Measurements from ENCODE around the gene LRIT1. TPM values are rescaled to one million over a fixed set of nuclear protein-coding genes. Genes with fewer than 3 reads are reported as not detected.

Gene LRIT1
- total RNA-seq, 8 experiments from 2014 or later: 0.09 to 0.18 TPM; not detected in 6

GRCh38 chr10:84194424-84195043 is 46.8 kb downstream of the LRIT1 start, which contains the start of gene CDHR1:
Gene CDHR1 (plus strand): TSS chr10:84194537. CDS start chr10:84194761, 224 bp downstream.
- no peak within 1 kb of the TSS for H3K27ac ChIP-seq
- in situ Hi-C loops (cut with MboI; ENCODE audit: low pct_unique_long_range_greater_than_20kb in 2 of 9, low sequenced_read_pairs in 9 of 9, unreplicated experiment in 9 of 9): loop anchor here in 1 of 9 experiments (10.0 kb wide), 1 partner anchor 50 kb away; no protein-coding TSS in a partner anchor
- WGBS, 10 experiments: 4 to 27% (median 9%) methylated on average over 3 to 9 of the region's 61 CpGs; no CpG with 5 or more reads in 6 of the 10 experiments
- H3K4me3 ChIP-seq: peak within 1 kb of the TSS; percentile 37 to 48 (median 43)
- H3K4me1 ChIP-seq (replicated peaks in 1 of 2): peaks cover 4% of the 10 kb centered on the region in 2 donors
- ATAC-seq (replicated peaks in 6 of 8): peak; percentile 79 to 93 (median 92)

DNA sequence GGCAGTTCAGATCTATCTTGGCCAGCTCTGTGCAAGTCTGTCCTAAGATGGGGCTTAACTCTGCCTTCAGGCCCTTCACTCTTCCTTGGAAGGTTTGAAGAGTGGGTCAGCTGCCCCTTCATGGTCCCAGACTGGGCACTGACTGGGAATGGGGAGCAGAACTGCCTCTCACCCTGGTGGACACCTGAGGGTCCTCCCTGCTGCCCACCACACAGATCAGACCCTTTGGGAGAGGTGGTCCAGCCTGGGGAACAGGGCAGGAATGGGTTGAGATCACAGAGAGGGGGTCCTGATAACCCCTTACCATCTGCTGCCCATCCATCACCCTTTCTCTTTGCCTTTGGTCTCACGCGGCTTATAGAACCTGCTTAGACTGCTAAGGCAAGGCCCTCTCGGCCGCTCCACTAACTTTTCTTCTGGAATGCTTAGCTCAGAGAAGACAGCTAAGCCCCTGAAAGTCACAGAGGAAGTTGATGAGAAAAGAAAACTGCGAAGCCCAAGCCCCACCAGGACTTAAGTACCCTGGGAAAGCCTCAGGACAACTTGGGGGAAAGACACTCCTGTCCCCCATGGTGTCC is 47.4 kb downstream of the LRIT1 start:
- 10 to 40% (median 20%) methylated on average over 2 of the region's 5 CpGs; no CpG with 5 or more reads in 7 of the 10 experiments for WGBS, 10 experiments
- no peak overlapping the region for H3K27ac ChIP-seq

GRCh38 chr10:84193327-84193726 is 48.0 kb downstream of the LRIT1 start:
- peaks cover 3 to 4% of the 10 kb centered on the region in 2 donors for H3K4me1 ChIP-seq (replicated peaks in 1 of 2)
- no peak for ATAC-seq (replicated peaks in 6 of 8)
- H3K4me3 ChIP-seq: no peak overlapping the region
- WGBS, 10 experiments: 75 to 100% methylated on average over 1 of the region's 2 CpGs; no CpG with 5 or more reads in 8 of the 10 experiments
- in situ Hi-C loops (cut with MboI; ENCODE audit: low pct_unique_long_range_greater_than_20kb in 2 of 9, low sequenced_read_pairs in 9 of 9, unreplicated experiment in 9 of 9): loop anchor here in 1 of 9 experiments (10.0 kb wide), 1 partner anchor 49 kb away; no protein-coding TSS in a partner anchor
- no peak overlapping the region for H3K27ac ChIP-seq

More for the DNA sequence above, 47.4 kb downstream of the LRIT1 start:
- peak overlapping the region; percentile 37 to 48 (median 43) for H3K4me3 ChIP-seq
- no peak for ATAC-seq (replicated peaks in 6 of 8)
- peaks cover 4% of the 10 kb centered on the region in 2 donors for H3K4me1 ChIP-seq (replicated peaks in 1 of 2)
- in situ Hi-C loops (cut with MboI; ENCODE audit: low pct_unique_long_range_greater_than_20kb in 2 of 9, low sequenced_read_pairs in 9 of 9, unreplicated experiment in 9 of 9): loop anchor here in 1 of 9 experiments (10.0 kb wide), 1 partner anchor 49 kb away; no protein-coding TSS in a partner anchor

- Histone ChIP-seq H3K4me3 (no peak overlapping the region), H3K27ac (no peak overlapping the region), H3K4me1 (replicated peaks in 1 of 2) (peaks cover 0 to 4% of the 10 kb centered on the region in 2 donors)
- no peak for ATAC-seq (replicated peaks in 6 of 8)
- in situ Hi-C loops (cut with MboI; ENCODE audit: low pct_unique_long_range_greater_than_20kb in 2 of 9, low sequenced_read_pairs in 9 of 9, unreplicated experiment in 9 of 9): loop anchor here in 1 of 9 experiments (10.0 kb wide), 1 partner anchor 46 kb away; no protein-coding TSS in a partner anchor
- WGBS, 10 experiments: 52 to 85% (median 67%) methylated on average over 1 to 5 of the region's 5 CpGs; no CpG with 5 or more reads in 4 of the 10 experiments
Observed at GRCh38 chr10:84191106-84191505, 50.2 kb downstream of the LRIT1 start.

DNA sequence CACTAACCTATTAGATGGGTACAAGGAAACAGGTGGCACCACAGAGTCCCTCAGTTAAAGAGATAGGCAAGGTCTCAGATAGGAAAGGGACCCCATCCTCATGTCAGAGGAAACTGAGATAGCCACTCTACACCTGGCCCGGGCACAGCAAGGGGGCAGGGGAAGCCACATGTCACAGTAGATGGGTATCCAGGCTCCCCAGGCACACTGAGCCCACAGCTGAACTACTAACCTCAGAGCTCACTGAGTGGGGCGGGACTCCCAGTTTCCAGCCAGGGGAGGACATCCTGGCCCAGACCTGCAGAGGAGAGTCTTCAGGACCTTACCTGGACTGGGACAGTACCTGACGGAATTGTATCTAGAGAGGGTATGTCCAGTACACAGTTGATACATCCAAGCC is 50.7 kb downstream of the LRIT1 start:
- WGBS, 10 experiments: 0 to 94% (median 35%) methylated on average over 1 to 3 of the region's 3 CpGs; no CpG with 5 or more reads in 6 of the 10 experiments
- Histone ChIP-seq H3K4me1 (replicated peaks in 1 of 2) (peaks cover 0 to 4% of the 10 kb centered on the region in 2 donors), H3K4me3 (no peak overlapping the region), H3K27ac (no peak overlapping the region)
- in situ Hi-C loops (cut with MboI; ENCODE audit: low pct_unique_long_range_greater_than_20kb in 2 of 9, low sequenced_read_pairs in 9 of 9, unreplicated experiment in 9 of 9): loop anchor here in 1 of 9 experiments (10.0 kb wide), 1 partner anchor 46 kb away; no protein-coding TSS in a partner anchor
- no peak for ATAC-seq (replicated peaks in 6 of 8)

DNA sequence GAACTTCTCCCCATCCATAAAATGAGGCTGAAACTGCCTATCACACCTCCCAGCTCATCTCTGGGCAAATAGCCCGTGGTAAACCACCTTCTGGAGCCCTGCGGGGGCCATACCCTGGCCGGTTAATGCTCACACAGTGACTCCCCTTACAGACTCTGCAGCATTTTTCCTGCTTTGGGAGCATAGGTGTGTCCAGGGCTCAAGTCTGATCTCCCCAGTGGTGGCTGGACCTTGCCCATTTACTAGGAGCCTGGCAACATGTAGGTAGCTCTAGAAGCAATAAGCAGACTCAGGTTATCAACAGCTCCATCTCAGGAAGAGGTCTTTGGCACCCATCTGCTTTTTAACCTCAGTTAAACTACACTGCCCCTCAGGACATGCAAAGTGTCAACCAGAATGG is 52.5 kb downstream of the LRIT1 start:
- H3K27ac ChIP-seq: no peak overlapping the region
- H3K4me3 ChIP-seq: no peak overlapping the region
- H3K4me1 ChIP-seq (replicated peaks in 1 of 2): peaks cover 0 to 1% of the 10 kb centered on the region in 2 donors
- no peak for ATAC-seq (replicated peaks in 6 of 8)
- in situ Hi-C loops (cut with MboI; ENCODE audit: low pct_unique_long_range_greater_than_20kb in 2 of 9, low sequenced_read_pairs in 9 of 9, unreplicated experiment in 9 of 9): no loop called here
- WGBS, 10 experiments: 20 to 100% (median 65%) methylated on average over 1 to 3 of the region's 3 CpGs; no CpG with 5 or more reads in 7 of the 10 experiments

DNA sequence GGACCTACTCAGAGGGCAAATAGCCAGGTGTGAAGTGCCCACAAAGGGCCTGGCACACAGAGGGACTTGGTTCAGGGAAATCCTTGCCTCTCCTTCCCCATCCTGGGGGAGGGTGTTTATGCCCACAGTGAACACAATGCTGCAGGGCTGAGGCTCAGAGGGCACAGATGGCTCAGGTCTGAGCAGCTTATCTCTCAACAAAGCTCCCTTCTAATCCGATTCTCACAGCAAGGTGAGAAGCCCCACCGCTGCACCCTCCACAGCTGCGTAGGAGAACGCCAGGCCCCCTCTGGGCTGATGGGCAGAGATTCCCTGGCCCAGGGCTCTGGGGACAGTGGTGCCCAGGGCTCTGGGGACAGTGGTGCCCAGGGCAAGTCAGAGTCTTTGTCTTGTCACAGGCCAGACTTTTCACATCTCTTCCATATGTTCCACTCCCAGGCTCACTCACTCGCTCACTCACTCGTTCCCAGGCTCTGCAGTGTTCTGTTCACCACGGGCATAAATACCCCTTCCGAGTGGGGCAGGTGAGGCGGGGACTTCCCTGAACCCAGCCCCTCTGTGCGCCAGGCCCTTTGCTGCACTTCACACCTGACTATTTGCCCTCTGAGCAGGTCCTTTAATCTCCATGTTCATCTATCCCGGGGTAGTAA is 55.7 kb downstream of the LRIT1 start:
- in situ Hi-C loops (cut with MboI; ENCODE audit: low pct_unique_long_range_greater_than_20kb in 2 of 9, low sequenced_read_pairs in 9 of 9, unreplicated experiment in 9 of 9): no loop called here
- Histone ChIP-seq H3K27ac (no peak overlapping the region), H3K4me3 (no peak overlapping the region), H3K4me1 (replicated peaks in 1 of 2) (no peaks in the 10 kb centered on the region)
- ATAC-seq (replicated peaks in 6 of 8): no peak
- 50 to 100% (median 62%) methylated on average over 1 to 11 of the region's 11 CpGs; no CpG with 5 or more reads in 4 of the 10 experiments for WGBS, 10 experiments

DNA sequence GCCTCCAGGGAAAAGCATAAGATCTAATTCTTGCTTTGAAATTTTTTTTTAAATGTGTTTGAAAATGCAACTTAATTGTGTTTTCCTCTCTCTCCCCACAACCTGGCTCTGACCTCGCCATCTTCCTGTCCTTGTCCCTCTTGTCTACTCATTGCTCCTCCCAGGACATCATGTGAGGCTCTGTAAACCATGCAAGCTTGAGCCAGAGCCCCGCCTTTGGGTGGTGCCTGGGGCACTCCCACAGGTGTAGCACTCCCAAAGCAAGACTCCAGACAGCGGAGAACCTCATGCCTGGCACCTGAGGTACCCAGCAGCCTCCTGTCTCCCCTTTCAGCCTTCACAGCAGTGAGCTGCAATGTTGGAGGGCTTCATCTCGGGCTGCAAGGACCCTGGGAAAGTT is 56.8 kb downstream of the LRIT1 start:
- no peak overlapping the region for H3K27ac ChIP-seq
- no peak for ATAC-seq (replicated peaks in 6 of 8)
- H3K4me1 ChIP-seq (replicated peaks in 1 of 2): peaks cover 3 to 5% of the 10 kb centered on the region in 2 donors
- in situ Hi-C loops (cut with MboI; ENCODE audit: low pct_unique_long_range_greater_than_20kb in 2 of 9, low sequenced_read_pairs in 9 of 9, unreplicated experiment in 9 of 9): no loop called here
- WGBS, 10 experiments: 0 to 81% (median 65%) methylated on average over 1 to 4 of the region's 4 CpGs; no CpG with 5 or more reads in 4 of the 10 experiments
- H3K4me3 ChIP-seq: no peak overlapping the region

- Histone ChIP-seq H3K4me1 (replicated peaks in 1 of 2) (peaks cover 9 to 11% of the 10 kb centered on the region in 2 donors), H3K27ac (no peak overlapping the region), H3K4me3 (no peak overlapping the region)
- no peak for ATAC-seq (replicated peaks in 6 of 8)
- in situ Hi-C loops (cut with MboI; ENCODE audit: low pct_unique_long_range_greater_than_20kb in 2 of 9, low sequenced_read_pairs in 9 of 9, unreplicated experiment in 9 of 9): no loop called here
- WGBS, 10 experiments: 80 to 92% (median 88%) methylated on average over 2 to 3 of the region's 5 CpGs; no CpG with 5 or more reads in 6 of the 10 experiments
Observed at GRCh38 chr10:84181631-84182030, 59.7 kb downstream of the LRIT1 start.

Other genes with a start within 250 kb of the LRIT1 start
- gene GHITM, start 102.0 kb downstream of the LRIT1 start, total RNA-seq: 100 to 1,000 TPM; 132 to 306 (median 173) TPM
- 1 to 10 TPM in 1 of 8 experiments, not detected in 7; 2.1 TPM for gene GPR15LG, start 67.7 kb downstream of the LRIT1 start, total RNA-seq
- gene CDHR1, start 47.0 kb downstream of the LRIT1 start, total RNA-seq: 1 to 10 TPM; 1.7 to 4.6 (median 3.0) TPM
- gene LRIT2, start 16.0 kb downstream of the LRIT1 start, total RNA-seq: under 1 TPM in 6 of 8 experiments, not detected in 2; 0.08 to 0.28 (median 0.17) TPM
- gene RGR, start 3.5 kb upstream of the LRIT1 start, total RNA-seq: 1 to 10 TPM in 5 of 8 experiments, under 1 TPM in 2, not detected in 1; 0.36 to 5.2 (median 1.1) TPM
- gene CCSER2, start 87.0 kb upstream of the LRIT1 start, total RNA-seq: 10 to 100 TPM; 11.2 to 49.0 (median 35.0) TPM

All from motor neuron (in vitro differentiated cells).